Esophagus squamous epithelium (tissue), 5 donors: ENCODE results near the gene BICRA. TPM values are rescaled to one million over a fixed set of nuclear protein-coding genes. Genes with fewer than 3 reads are reported as not detected.
A peak's percentile ranks its signal among the peaks of the same experiment; 100 is the strongest.

ENCODE experiments used
- DNase-seq: peaks from one replicate; lab custom pipeline; 2025; lab: John Stamatoyannopoulos, UW
- H3K27ac ChIP-seq, 4 donors: fragments of 200-600 bp; sonication (generic); one replicate each; pipeline ENCODE4 v1.5.1; 2016 to 2019; ENCODE audit warnings: mild to moderate bottlenecking in 1 of 4
- H3K27me3 ChIP-seq, 4 donors: fragments of 200-600 bp; sonication (generic); 1 replicate in 3 of 4; 2 replicates in 1 of 4; pipeline versions ENCODE4 v1.5.1 to v1.6.0; 2017 to 2021; ENCODE audit warnings: antibody characterized with exemption in 1 of 4
- H3K36me3 ChIP-seq, 3 donors: fragments of 200-600 bp; sonication (generic); one replicate each; pipeline ENCODE4 v1.5.1; 2016 to 2019
- H3K4me1 ChIP-seq, 3 donors: fragments of 200-600 bp; sonication (generic); one replicate each; pipeline ENCODE4 v1.5.1; 2017 to 2019
- H3K4me3 ChIP-seq, 4 donors: fragments of 200-600 bp; sonication (generic); 1 replicate in 3 of 4; 2 replicates in 1 of 4; pipeline ENCODE4 v1.5.1; 2016 to 2019; ENCODE audit warnings: mild to moderate bottlenecking in 2 of 4, moderate library complexity in 1 of 4
- H3K9me3 ChIP-seq, 3 donors: fragments of 200-600 bp; sonication (generic); one replicate each; pipeline ENCODE4 v1.5.1; 2016 to 2019
- POLR2A ChIP-seq, 4 donors: fragments of 450-650 bp; IDR thresholded peaks; one replicate each; pipeline ENCODE4 v1.6.1; 2017; ENCODE audit warnings: antibody characterized with exemption in 4 of 4, mild to moderate bottlenecking in 4 of 4, moderate library complexity in 3 of 4
- WGBS, 2 donors: methylation state at CpG; one replicate each; pipeline ENCODE4 v1.1.5; 2018; 5-methylcytosine and 5-hydroxymethylcytosine counted together
- intact Hi-C: fragments of 100-400 bp; cut with DNase I; formaldehyde crosslinking; loops from one replicate; pipeline ENCODE4 v1.15.0; 2022
- total RNA-seq, 4 donors: library from RNA; depleted of rRNA; stranded (reverse); fragments of >200 nt; gene quantifications; one replicate each; pipeline ENCODE4 v1.1.0, GENCODE V29; 2016
- TF ChIP-seq, protein P1 (sequence below), 6 experiments: fragments of 450-650 bp in 4 of 6; fragments of 200-600 bp in 2 of 6; sonication (generic) in 2 of 6; IDR thresholded peaks; one replicate each; pipeline ENCODE4 v1.5.1; 2016 to 2019; ENCODE audit warnings: antibody characterized with exemption in 6 of 6, mild to moderate bottlenecking in 4 of 6, moderate library complexity in 4 of 6
- donor health status: DM: yes; HTN: yes; CAD: no.

Gene BICRA
- total RNA-seq, 4 donors from 2014 or later = 1.1 to 17.5 (median 7.0) TPM

DNA sequence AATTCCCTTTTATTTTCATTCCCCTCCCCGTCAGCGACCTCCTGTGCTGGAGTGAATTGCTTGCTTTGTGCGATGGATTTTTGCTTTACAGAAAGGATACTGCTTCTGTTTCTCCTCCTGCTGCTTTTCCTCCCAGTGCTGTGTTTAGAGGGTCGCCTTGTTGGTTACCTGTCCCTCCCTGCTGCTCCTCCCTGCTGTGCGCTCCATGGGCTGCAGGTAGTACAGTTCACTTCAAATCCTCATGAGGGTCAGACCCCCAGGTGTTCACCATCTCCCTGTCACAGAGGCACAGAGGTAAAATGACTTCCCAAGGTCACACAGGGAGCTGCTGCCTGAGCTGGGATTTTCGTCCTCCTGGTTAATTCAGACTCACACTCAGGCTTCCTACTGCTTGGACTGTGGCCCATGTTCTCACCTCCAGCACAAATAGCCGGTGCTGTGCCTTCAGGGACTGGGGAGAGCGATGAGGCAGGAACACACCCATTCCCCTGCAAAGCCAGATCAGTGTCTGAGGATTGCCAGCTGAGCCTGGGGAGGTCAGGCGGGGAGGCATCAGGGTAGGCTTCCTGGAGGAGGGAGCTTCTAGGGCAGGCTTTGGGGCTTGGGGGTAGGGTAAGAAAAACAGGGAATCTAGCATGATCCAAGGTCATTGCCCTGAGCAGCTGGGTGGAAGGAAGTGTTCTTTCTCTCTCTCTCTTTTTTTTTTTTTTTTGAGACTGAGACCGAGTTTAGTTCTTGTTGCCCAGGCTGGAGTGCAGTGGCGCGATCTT is 14.4 kb downstream of the BICRA start:
- peak overlapping the region; percentile 47 to 77 (median 62) for H3K27ac ChIP-seq
- no peaks in the 10 kb centered on the region for H3K27me3 ChIP-seq
- 61 to 77% methylated on average over 10 of the region's 12 CpGs for WGBS, 2 donors
- peaks cover 10 to 67% (median 19%) of the 10 kb centered on the region in 3 donors for H3K4me1 ChIP-seq
- intact Hi-C loops = no loop called here
- H3K9me3 ChIP-seq = no peaks in the 10 kb centered on the region
- DNase-seq = no peak
- TF ChIP-seq, protein P1, sequence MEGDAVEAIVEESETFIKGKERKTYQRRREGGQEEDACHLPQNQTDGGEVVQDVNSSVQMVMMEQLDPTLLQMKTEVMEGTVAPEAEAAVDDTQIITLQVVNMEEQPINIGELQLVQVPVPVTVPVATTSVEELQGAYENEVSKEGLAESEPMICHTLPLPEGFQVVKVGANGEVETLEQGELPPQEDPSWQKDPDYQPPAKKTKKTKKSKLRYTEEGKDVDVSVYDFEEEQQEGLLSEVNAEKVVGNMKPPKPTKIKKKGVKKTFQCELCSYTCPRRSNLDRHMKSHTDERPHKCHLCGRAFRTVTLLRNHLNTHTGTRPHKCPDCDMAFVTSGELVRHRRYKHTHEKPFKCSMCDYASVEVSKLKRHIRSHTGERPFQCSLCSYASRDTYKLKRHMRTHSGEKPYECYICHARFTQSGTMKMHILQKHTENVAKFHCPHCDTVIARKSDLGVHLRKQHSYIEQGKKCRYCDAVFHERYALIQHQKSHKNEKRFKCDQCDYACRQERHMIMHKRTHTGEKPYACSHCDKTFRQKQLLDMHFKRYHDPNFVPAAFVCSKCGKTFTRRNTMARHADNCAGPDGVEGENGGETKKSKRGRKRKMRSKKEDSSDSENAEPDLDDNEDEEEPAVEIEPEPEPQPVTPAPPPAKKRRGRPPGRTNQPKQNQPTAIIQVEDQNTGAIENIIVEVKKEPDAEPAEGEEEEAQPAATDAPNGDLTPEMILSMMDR (IDR thresholded peaks at IDR 0.05) = no peak
- TF ChIP-seq POLR2A (IDR thresholded peaks at IDR 0.05) = no peak
- peaks cover 0 to 18% (median 0%) of the 10 kb centered on the region in 3 donors for H3K36me3 ChIP-seq
- no peak overlapping the region for H3K4me3 ChIP-seq

GRCh38 chr19:47623921-47624391 is 15.0 kb downstream of the BICRA start:
- TF ChIP-seq, protein P1 (IDR thresholded peaks at IDR 0.05) = no peak
- no peak for TF ChIP-seq POLR2A (IDR thresholded peaks at IDR 0.05)
- no peaks in the 10 kb centered on the region for H3K27me3 ChIP-seq
- DNase-seq = no peak
- no peaks in the 10 kb centered on the region for H3K9me3 ChIP-seq
- intact Hi-C loops = no loop called here
- 52% methylated on average over 12 to 18 of the region's 18 CpGs for WGBS, 2 donors
- peaks cover 10 to 61% (median 19%) of the 10 kb centered on the region in 3 donors for H3K4me1 ChIP-seq
- no peak overlapping the region for H3K4me3 ChIP-seq
- H3K36me3 ChIP-seq = peaks cover 0 to 18% (median 0%) of the 10 kb centered on the region in 3 donors
- peak overlapping the region; percentile 47 to 77 (median 62) for H3K27ac ChIP-seq

DNA sequence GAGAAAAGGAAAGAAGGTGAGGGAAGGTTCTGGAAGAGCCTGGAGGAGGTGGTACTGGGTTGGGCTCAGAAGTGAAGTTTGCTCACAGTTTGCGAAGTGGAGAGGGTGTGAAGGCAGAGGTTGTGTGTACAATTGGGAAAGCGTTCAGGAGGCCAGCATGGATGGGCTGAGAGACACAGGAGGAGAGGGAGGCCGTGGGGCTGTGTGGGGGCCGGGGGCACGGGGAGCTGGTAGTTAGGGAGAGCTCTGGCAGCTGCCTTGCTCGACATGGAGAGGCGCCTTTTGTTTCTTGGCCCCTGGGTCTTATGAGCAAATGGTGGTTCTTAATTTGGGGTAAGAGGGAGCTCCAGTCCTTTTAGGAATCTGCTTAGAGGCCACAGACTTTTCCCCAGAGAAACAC is 16.7 kb downstream of the BICRA start:
- Histone ChIP-seq H3K4me3 (no peak overlapping the region), H3K36me3 (peaks cover 0 to 20% (median 0%) of the 10 kb centered on the region in 3 donors), H3K4me1 (peaks cover 10 to 48% (median 19%) of the 10 kb centered on the region in 3 donors), H3K27ac (peak overlapping the region; percentile 39 to 77 (median 64)), H3K27me3 (no peaks in the 10 kb centered on the region), H3K9me3 (no peaks in the 10 kb centered on the region)
- WGBS, 2 donors = 81 to 84% methylated on average over 7 of the region's 7 CpGs
- DNase-seq = no peak
- TF ChIP-seq POLR2A (IDR thresholded peaks at IDR 0.05) = no peak
- TF ChIP-seq, protein P1 (IDR thresholded peaks at IDR 0.05) = no peak
- intact Hi-C loops = no loop called here

GRCh38 chr19:47626238-47626637 is 17.3 kb downstream of the BICRA start:
- Histone ChIP-seq H3K9me3 (no peaks in the 10 kb centered on the region), H3K27ac (peak overlapping the region in 3 of 4 donors; percentile 59 to 77 (median 68)), H3K27me3 (no peaks in the 10 kb centered on the region), H3K4me1 (peaks cover 10 to 48% (median 19%) of the 10 kb centered on the region in 3 donors), H3K4me3 (no peak overlapping the region), H3K36me3 (peaks cover 0 to 20% (median 0%) of the 10 kb centered on the region in 3 donors)
- intact Hi-C loops = no loop called here
- DNase-seq = no peak
- WGBS, 2 donors = 55 to 76% methylated on average over 4 to 7 of the region's 8 CpGs
- TF ChIP-seq POLR2A (IDR thresholded peaks at IDR 0.05) = no peak
- TF ChIP-seq, protein P1 (IDR thresholded peaks at IDR 0.05) = no peak
